HG02981 (cell line): ENCODE data around the gene CNTN4.
"Not testable (repeated sequence)": the region's sequence is repeated elsewhere in the genome, so short reads cannot be mapped to it uniquely, and the experiment has no call there.

Experiments used
- ATAC-seq: cut with Tn5 transposase; IDR thresholded peaks from one replicate; pipeline ENCODE4 v1.9.1; 2021; ENCODE audit warnings: mild to moderate bottlenecking, moderate library complexity; ENCODE audit not compliant: unreplicated experiment

Gene CNTN4

GRCh38 chr3:2945121-2945520, 846.5 kb downstream of the CNTN4 start:
- peak; percentile 2 for ATAC-seq

- no peak for ATAC-seq
Observed at GRCh38 chr3:2947536-2947935, 848.9 kb downstream of the CNTN4 start.

DNA sequence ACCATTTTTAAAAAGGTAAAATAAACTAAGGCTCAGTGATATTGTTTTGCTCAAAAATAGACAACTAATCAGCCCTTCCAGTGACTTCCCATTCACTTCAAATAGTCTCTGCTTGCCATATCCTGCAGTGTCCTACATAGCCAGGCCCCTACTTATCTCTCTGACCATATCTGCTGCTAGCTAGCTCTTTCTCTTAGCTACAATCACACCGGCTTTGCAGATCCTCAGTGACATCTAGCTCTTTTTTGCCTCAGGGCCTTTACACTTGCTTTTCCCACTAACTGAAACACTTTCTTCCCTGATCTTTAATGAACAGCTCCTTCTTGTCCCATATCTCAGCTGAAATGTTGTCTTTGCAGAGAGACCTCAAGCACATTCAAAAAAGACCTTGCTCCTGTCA, 850.2 kb downstream of the CNTN4 start:
- ATAC-seq = no peak

DNA sequence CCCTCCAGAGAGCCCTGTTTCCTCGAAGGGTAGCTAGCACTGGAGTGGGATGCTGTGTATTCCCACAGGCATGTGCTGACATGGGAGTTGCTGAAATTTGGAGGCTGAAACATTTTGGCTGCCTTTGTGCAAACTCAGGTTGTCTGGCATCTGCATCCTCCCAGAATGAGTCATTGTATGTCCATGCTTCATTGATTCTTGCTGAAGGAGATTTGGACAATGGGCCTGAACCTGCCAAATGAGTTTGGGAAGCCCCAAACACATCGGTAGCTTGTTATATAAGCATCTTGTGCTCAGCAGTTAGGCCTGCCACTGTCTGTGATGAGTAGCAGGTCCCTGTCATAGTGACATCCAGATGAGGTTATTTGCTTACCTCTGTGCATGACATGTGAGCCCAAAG, 851.5 kb downstream of the CNTN4 start:
- no peak for ATAC-seq

GRCh38 chr3:2957115-2957514, 858.4 kb downstream of the CNTN4 start:
- no peak for ATAC-seq

- no peak for ATAC-seq
Observed at GRCh38 chr3:2958551-2958950, 859.9 kb downstream of the CNTN4 start.

- no peak for ATAC-seq
Observed at GRCh38 chr3:2961576-2961975, 862.9 kb downstream of the CNTN4 start.

DNA sequence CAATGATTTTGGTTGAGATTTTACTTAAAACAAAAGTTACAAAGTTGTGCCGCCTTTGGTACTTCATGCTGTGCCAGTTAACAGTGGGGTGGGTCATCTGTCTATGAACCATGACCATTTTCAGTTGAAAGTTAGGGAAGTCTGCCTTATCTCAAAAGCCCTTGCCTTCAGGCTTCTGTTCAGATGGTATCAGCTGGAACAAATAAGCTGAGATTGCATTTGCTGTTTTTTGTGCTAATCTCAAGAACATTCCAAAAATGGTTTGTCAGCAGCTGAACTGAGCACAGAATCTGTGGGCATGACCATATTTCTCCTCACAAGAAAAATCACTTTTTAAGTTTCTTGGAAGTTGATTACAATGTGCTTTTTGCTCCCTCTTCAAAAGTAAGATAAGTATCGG, 869.2 kb downstream of the CNTN4 start:
- no peak for ATAC-seq

DNA sequence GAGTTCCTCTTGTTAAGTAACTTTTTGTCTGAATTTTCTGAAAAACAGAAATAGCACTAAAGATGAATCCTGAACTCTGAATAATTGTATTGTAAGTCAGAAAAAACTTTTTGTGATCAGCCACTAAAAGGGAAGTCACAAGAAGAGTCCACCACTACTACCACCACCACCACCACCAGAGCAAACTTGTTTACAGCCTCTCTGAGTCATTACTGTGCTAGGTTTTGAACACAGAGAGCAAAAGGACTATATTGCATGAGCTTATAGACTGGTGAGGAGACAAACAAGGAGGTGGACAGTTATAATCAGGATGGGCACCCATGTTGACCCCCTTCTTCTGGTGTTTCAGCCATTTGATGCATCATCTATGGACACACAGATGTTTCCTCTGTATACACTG, 869.8 kb downstream of the CNTN4 start:
- ATAC-seq = no peak

GRCh38 chr3:2976212-2976611, 877.5 kb downstream of the CNTN4 start:
- ATAC-seq = no peak

GRCh38 chr3:2976796-2977195, 878.1 kb downstream of the CNTN4 start:
- ATAC-seq = no peak

DNA sequence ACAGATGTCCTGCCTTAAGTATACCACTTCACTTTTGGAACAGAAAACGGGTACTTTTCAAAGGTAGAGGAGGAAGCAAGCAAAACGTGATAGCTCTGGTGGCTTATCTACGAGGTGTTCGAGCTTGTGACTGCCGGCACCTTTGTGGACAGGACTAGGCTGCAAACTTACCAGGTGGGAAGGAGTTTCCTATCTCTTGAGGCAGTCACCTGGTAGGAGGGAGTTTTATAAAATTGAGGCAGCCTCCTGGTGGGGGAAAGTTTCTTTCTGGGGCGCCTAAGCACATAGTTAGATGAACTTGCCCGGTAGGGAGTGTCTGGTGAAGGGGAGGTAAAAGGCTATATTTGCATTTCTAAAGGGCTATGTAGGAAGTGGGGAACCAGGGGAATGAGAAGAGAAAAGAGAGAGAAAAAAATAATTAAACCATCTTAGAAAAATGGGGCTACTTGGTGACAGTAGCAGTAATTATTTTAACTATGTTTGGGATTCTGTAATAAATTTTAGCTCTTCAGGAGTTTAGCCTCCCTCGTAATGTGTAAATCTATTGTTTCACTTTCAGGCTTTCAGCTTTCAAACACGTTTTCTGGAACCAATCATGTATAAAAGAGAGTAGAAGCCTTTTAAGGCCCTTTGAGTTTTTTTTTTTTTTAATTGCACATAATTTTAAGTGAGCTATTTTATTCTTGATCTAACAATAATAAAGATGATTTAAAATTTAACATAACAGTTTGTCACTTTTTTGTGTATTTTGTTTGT, 880.5 kb downstream of the CNTN4 start:
- no peak for ATAC-seq

DNA sequence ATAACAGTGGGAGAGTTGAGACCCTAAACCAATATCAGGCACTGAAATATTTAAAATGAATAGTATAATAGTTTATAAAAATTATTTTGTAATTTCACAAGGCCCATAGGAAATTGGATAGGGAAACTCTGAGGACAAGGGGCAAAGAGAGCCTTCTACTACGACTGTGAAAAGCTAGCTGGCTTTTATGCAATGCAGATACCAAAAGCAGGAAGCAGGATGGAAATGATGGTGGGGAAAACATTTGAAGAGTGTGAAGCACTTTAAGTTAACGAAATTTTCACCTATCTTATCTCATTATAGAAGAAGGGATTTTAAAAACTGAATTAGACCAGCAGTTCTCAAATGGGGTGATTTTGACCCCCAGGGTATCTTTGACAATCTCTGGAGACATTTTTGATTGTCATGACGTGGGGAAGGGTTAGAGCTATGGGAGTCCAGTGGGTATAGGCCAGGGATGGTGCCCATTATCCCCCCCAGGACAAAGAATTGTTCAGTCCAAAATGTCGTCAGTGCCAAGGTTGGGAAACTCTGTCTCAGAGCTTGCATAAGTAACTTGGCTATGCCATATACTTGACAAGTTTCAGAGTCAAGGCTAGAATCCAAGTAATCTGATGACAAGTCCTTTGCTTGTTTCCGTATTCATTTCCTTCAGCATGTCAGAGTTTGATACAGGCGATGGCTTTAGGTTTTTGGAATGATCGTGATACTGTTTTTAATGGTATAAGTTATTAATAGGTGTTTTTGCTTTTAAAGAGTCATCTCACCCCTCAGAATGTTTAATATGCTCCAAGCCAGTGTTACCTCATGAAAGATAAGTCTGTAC, 885.6 kb downstream of the CNTN4 start:
- ATAC-seq = no peak

GRCh38 chr3:2984831-2985220, 886.2 kb downstream of the CNTN4 start:
- ATAC-seq = no peak

GRCh38 chr3:2985479-2985878, 886.8 kb downstream of the CNTN4 start:
- no peak for ATAC-seq

- no peak for ATAC-seq
Observed at GRCh38 chr3:2992534-2992933, 893.9 kb downstream of the CNTN4 start.

GRCh38 chr3:2993130-2993529, 894.5 kb downstream of the CNTN4 start:
- not testable (repeated sequence) for ATAC-seq

DNA sequence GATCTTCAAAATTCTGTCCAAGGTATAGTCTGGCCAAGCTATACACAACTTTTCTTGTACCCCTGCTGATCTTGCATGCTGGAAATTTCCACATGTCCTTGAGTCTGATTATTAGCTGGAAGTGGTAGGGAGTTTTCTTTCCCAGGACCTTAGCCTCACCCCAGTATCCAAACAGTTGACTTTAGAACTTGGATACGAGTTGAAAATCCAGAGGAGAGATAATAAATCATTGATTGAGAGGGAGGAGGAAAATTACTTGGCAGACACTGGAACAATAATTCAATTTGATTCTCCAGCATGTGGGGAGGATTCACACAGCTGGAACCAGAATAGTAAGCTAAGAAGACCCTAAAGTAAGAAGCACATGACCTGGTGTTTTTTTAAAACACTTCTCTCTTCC, 895.1 kb downstream of the CNTN4 start:
- no peak for ATAC-seq

DNA sequence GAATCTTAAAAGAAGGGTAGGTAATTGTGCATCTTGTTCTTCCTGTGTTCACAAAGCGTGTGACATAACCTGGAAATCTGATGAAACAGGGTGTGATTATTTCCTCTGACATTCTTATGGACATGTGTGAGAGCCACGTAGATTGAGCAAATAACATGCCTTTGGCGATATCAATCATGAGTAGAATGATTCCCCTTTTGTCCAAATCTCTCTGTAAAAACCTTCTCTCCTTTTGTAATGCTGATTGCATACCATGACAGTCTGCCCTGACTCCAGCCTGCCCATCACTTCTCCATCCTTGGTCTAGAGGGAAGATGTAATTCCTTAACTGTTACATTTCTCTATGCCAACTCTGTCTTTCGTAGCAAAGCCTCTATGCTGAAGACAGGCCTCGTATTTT, 896.5 kb downstream of the CNTN4 start:
- no peak for ATAC-seq

DNA sequence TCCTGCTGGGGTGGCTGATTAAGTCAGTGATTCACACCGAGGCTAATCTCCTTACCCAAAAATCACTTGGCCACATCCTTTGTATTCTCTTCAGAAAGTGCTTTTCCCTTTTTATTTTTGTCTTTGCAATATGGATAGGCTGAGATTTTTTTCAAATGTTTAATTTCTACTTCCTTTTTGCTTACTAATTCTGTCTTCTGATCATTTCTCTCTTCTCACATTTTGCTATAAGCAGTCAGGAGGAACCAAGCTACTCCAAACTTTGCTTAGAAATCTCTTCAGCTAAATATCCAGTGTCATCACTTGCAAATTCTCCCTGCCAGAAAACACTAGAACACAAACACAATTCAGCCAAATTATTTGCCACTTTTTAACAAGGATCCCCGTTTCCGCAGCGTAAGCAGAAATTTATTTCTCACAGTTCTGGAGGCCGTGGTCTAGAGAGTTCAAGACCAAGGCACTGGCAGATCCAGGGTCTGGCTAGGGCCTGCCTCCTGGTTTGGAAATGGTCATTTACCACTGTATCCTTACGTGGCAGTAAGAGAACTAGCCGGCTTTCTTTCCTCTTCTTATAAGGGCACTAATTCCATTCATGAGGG, 906.6 kb downstream of the CNTN4 start:
- ATAC-seq = no peak

DNA sequence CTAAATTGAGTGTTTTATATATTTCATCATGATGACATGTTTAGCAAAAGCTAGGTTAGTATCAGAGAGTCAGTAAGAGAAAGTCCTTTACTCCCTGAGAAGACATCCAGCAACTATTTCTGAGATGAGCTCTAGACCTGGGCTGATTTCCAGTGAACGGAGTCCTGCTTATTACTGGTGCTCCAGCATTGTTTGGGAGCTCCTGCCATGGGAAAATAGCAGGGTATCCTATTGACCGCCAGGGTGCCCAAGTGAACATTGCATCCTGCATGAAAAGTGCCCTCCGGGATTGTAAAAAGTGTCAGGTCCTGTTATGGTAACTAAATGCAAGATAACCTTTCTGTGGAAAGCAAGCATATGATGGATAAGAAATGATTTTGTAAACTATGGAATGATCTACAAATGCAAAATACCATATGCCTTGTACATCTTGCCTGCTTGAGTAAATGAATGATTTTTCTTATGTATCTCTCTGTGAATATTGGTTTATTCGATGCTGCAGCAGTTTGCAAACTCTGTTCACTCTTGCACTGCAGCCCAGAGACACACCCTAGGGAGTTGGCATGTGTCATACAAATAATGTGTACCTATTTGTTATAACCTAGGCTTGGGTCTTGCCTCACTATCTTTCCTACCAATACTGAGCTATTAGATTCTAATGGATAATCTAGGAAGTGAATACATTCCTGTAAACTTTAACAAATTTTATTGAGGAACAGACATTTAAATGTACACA, 914.8 kb downstream of the CNTN4 start:
- ATAC-seq = no peak
